ENCODE results near the gene TJP3. TPM values are rescaled to one million over a fixed set of nuclear protein-coding genes. Genes with fewer than 3 reads are reported as not detected.
"Not testable (repeated sequence)": the region's sequence is repeated elsewhere in the genome, so short reads cannot be mapped to it uniquely, and the experiment has no call there.

TJP3 gene
- total RNA-seq, 1 experiment from 2014 or later = 1.6 TPM

- TF ChIP-seq CTCF (IDR thresholded peaks at IDR 0.05; ENCODE audit: unreplicated experiment) = no peak
- POLR2A ChIA-PET = interaction anchor here (0.6 kb wide), 1 partner anchor 114 kb away, joined by 3 read pairs; no protein-coding TSS in a partner anchor
- no peak overlapping the region for H3K4me3 Mint-ChIP-seq (ENCODE audit: unreplicated experiment)
- no peak for DNase-seq (ENCODE audit: unreplicated experiment)
- no peaks in the 10 kb centered on the region for H3K4me1 Mint-ChIP-seq (ENCODE audit: insufficient read depth, unreplicated experiment)
- CTCF ChIA-PET = interaction anchor here (0.6 to 2.5 kb wide), 7 partner anchors 9 to 655 kb away, joined by 3 to 18 read pairs (median 3); no protein-coding TSS in a partner anchor
- H3K27ac Mint-ChIP-seq (ENCODE audit: low read depth, unreplicated experiment) = no peak overlapping the region
- intact Hi-C loops (cut with micrococcal nuclease) = loop anchor here (2.0 kb wide), 1 partner anchor 42 kb away; no protein-coding TSS in a partner anchor
- H3K27me3 Mint-ChIP-seq (ENCODE audit: insufficient read depth, unreplicated experiment) = no peaks in the 10 kb centered on the region
- H3K9me3 Mint-ChIP-seq (ENCODE audit: unreplicated experiment) = no peaks in the 10 kb centered on the region
- peaks cover 9% of the 10 kb centered on the region for H3K36me3 Mint-ChIP-seq (ENCODE audit: insufficient read depth, unreplicated experiment)
- no TSS peak for BruUV-seq (replicated peaks)
Observed at GRCh38 chr19:3664879-3665642, 43.1 kb upstream of the TJP3 start.

- DNase-seq (ENCODE audit: unreplicated experiment) = peak; percentile 49
- intact Hi-C loops (cut with micrococcal nuclease) = loop anchor here (2.0 kb wide), 2 partner anchors 41 to 183 kb away; no protein-coding TSS in a partner anchor
- Mint-ChIP-seq H3K36me3 (ENCODE audit: insufficient read depth, unreplicated experiment) (peaks cover 9% of the 10 kb centered on the region), H3K9me3 (ENCODE audit: unreplicated experiment) (no peaks in the 10 kb centered on the region), H3K27me3 (ENCODE audit: insufficient read depth, unreplicated experiment) (no peaks in the 10 kb centered on the region), H3K4me3 (ENCODE audit: unreplicated experiment) (no peak overlapping the region), H3K4me1 (ENCODE audit: insufficient read depth, unreplicated experiment) (no peaks in the 10 kb centered on the region), H3K27ac (ENCODE audit: low read depth, unreplicated experiment) (no peak overlapping the region)
- BruUV-seq (replicated peaks) = no TSS peak
- ChIA-PET POLR2A (interaction anchor here (0.6 kb wide), 1 partner anchor 521 kb away, joined by 3 read pairs; no protein-coding TSS in a partner anchor), CTCF (interaction anchor here (0.6 to 2.5 kb wide), 14 partner anchors 10 to 1295 kb away, joined by 3 to 18 read pairs (median 3); no protein-coding TSS in a partner anchor)
- peak; percentile 99 for TF ChIP-seq CTCF (IDR thresholded peaks at IDR 0.05; ENCODE audit: unreplicated experiment)
Observed at GRCh38 chr19:3665681-3666544, 42.3 kb upstream of the TJP3 start.

- not testable (repeated sequence) for DNase-seq (ENCODE audit: unreplicated experiment); H3K27ac Mint-ChIP-seq (ENCODE audit: low read depth, unreplicated experiment); H3K27me3 Mint-ChIP-seq (ENCODE audit: insufficient read depth, unreplicated experiment); H3K36me3 Mint-ChIP-seq (ENCODE audit: insufficient read depth, unreplicated experiment); H3K4me3 Mint-ChIP-seq (ENCODE audit: unreplicated experiment); BruUV-seq (replicated peaks); H3K9me3 Mint-ChIP-seq (ENCODE audit: unreplicated experiment); H3K4me1 Mint-ChIP-seq (ENCODE audit: insufficient read depth, unreplicated experiment)
- CTCF ChIA-PET = interaction anchor here (0.6 to 2.5 kb wide), 10 partner anchors 10 to 1295 kb away, joined by 3 to 18 read pairs (median 4); no protein-coding TSS in a partner anchor
- intact Hi-C loops (cut with micrococcal nuclease) = loop anchor here (2.0 kb wide), 1 partner anchor 182 kb away; no protein-coding TSS in a partner anchor
- POLR2A ChIA-PET = interaction anchor here (0.6 kb wide), 1 partner anchor 520 kb away, joined by 3 read pairs; no protein-coding TSS in a partner anchor
Observed at GRCh38 chr19:3666545-3666856, 41.7 kb upstream of the TJP3 start.

- ChIA-PET POLR2A (no interaction called here), CTCF (interaction anchor here (0.6 to 2.5 kb wide), 4 partner anchors 11 to 702 kb away, joined by 4 to 18 read pairs (median 4); no protein-coding TSS in a partner anchor)
- Mint-ChIP-seq H3K27ac (ENCODE audit: low read depth, unreplicated experiment) (no peak overlapping the region), H3K36me3 (ENCODE audit: insufficient read depth, unreplicated experiment) (peaks cover 9% of the 10 kb centered on the region), H3K4me3 (ENCODE audit: unreplicated experiment) (no peak overlapping the region), H3K9me3 (ENCODE audit: unreplicated experiment) (no peaks in the 10 kb centered on the region), H3K4me1 (ENCODE audit: insufficient read depth, unreplicated experiment) (no peaks in the 10 kb centered on the region), H3K27me3 (ENCODE audit: insufficient read depth, unreplicated experiment) (no peaks in the 10 kb centered on the region)
- TF ChIP-seq CTCF (IDR thresholded peaks at IDR 0.05; ENCODE audit: unreplicated experiment) = no peak
- DNase-seq (ENCODE audit: unreplicated experiment) = no peak
- intact Hi-C loops (cut with micrococcal nuclease) = loop anchor here (2.0 kb wide), 1 partner anchor 182 kb away; no protein-coding TSS in a partner anchor
- no TSS peak for BruUV-seq (replicated peaks)
Observed at GRCh38 chr19:3667037-3667638, 41.0 kb upstream of the TJP3 start.
